ENCODE measurements around the gene TFB1M. TPM values are rescaled to one million over a fixed set of nuclear protein-coding genes. Genes with fewer than 3 reads are reported as not detected.

Gene TFB1M
- total and polyA plus RNA-seq, 2 donors (not counting 1 experiment from before 2014, with no cell fraction given) = 16.3 to 28.9 TPM

DNA sequence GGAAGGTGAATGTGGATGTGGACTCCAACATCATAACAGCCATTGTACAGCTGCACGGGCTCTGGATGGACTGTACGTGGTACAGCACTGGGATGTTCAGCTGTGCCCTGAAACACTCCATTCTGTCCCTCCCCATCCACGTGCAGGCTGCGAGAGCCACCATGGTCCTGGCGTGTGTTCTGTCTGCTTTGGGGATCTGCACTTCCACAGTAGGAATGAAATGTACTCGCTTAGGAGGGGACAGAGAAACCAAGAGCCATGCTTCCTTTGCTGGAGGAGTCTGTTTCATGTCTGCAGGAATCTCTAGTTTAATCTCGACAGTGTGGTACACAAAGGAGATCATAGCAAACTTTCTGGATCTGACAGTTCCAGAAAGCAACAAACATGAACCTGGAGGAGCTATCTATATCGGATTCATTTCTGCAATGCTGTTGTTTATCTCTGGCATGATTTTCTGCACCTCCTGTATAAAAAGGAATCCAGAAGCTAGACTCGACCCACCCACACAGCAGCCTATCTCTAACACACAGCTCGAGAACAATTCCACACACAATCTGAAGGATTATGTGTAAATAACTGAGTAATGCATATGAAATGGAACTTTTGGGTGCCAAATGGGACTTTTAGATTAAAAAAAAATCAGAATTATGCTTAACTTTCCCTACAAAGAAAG, 38.3 kb downstream of the TFB1M start:
- DNase-seq (ENCODE audit: low read depth in 2 of 2) = peak in 1 of 2 donors; percentile 63
- peak overlapping the region; percentile 22 for H3K27ac ChIP-seq (ENCODE audit: insufficient read depth, low read length)
- TF ChIP-seq, protein P1, sequence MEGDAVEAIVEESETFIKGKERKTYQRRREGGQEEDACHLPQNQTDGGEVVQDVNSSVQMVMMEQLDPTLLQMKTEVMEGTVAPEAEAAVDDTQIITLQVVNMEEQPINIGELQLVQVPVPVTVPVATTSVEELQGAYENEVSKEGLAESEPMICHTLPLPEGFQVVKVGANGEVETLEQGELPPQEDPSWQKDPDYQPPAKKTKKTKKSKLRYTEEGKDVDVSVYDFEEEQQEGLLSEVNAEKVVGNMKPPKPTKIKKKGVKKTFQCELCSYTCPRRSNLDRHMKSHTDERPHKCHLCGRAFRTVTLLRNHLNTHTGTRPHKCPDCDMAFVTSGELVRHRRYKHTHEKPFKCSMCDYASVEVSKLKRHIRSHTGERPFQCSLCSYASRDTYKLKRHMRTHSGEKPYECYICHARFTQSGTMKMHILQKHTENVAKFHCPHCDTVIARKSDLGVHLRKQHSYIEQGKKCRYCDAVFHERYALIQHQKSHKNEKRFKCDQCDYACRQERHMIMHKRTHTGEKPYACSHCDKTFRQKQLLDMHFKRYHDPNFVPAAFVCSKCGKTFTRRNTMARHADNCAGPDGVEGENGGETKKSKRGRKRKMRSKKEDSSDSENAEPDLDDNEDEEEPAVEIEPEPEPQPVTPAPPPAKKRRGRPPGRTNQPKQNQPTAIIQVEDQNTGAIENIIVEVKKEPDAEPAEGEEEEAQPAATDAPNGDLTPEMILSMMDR (conservative IDR thresholded peaks at IDR 0.05 in 1 of 2, IDR thresholded peaks at IDR 0.05 in 1 of 2; ENCODE audit: low read depth in 1 of 2, low read length in 2 of 2) = no peak
- no peak for TF ChIP-seq EZH2 (IDR thresholded peaks at IDR 0.05; ENCODE audit: low read length, missing control alignments)

DNA sequence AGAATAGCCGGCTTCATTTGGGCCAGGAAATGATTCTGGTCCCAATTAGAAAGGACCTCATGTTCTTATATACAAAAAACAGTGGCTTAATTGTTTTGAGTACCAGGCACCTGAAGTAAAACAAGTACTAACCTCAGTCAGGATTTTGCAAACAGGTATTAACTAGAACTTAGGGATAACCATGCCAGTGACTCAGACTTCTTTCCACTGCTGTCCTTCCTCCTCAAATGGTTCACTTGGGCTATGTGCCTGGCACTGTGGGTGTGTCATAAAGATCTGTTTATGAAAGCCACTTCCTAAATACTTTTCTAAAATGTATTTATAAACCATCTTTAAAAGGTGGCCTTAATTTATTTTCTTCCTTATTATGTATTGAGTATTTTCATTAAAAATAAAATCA, 39.8 kb downstream of the TFB1M start:
- no peak overlapping the region for H3K4me3 ChIP-seq (replicated peaks in 1 of 4; ENCODE audit: control extremely low read depth in 1 of 4, insufficient read depth in 1 of 4, low read depth in 3 of 4, low read length in 4 of 4)
- peaks cover 28% of the 10 kb centered on the region for H3K4me1 ChIP-seq (ENCODE audit: control insufficient read depth, extremely low read depth, insufficient read depth, low read length)
- H3K9ac ChIP-seq (ENCODE audit: insufficient read depth, low read length) = no peak overlapping the region
- no peak overlapping the region for H2AFZ ChIP-seq (ENCODE audit: low read length)
- H4K20me1 ChIP-seq (ENCODE audit: control insufficient read depth, extremely low read depth, insufficient read depth, low read length) = no peaks in the 10 kb centered on the region
- H3K27me3 ChIP-seq (ENCODE audit: control insufficient read depth, insufficient read depth, low read length) = no peaks in the 10 kb centered on the region
- H3K36me3 ChIP-seq (ENCODE audit: control insufficient read depth, insufficient read depth, low read length) = no peaks in the 10 kb centered on the region
- TF ChIP-seq, protein P1 (conservative IDR thresholded peaks at IDR 0.05 in 1 of 2, IDR thresholded peaks at IDR 0.05 in 1 of 2; ENCODE audit: low read depth in 1 of 2, low read length in 2 of 2) = no peak
- no peak for TF ChIP-seq EZH2 (IDR thresholded peaks at IDR 0.05; ENCODE audit: low read length, missing control alignments)
- peak overlapping the region; percentile 28 for H3K4me2 ChIP-seq (ENCODE audit: extremely low read depth, insufficient read depth, low read length)
- H3K79me2 ChIP-seq (ENCODE audit: control insufficient read depth, insufficient read depth, low read length) = no peaks in the 10 kb centered on the region
- peak overlapping the region; percentile 55 for H3K27ac ChIP-seq (ENCODE audit: insufficient read depth, low read length)
- peak; percentile 38 to 80 for DNase-seq (ENCODE audit: low read depth in 2 of 2)
- no peaks in the 10 kb centered on the region for H3K9me3 ChIP-seq (ENCODE audit: control insufficient read depth, insufficient read depth, low read depth, low read length)

More for the DNA sequence above, 38.3 kb downstream of the TFB1M start:
- Histone ChIP-seq H3K4me2 (ENCODE audit: extremely low read depth, insufficient read depth, low read length) (peak overlapping the region; percentile 49), H3K4me1 (ENCODE audit: control insufficient read depth, extremely low read depth, insufficient read depth, low read length) (peaks cover 28% of the 10 kb centered on the region), H3K79me2 (ENCODE audit: control insufficient read depth, insufficient read depth, low read length) (no peaks in the 10 kb centered on the region), H2AFZ (ENCODE audit: low read length) (peak overlapping the region; percentile 62), H4K20me1 (ENCODE audit: control insufficient read depth, extremely low read depth, insufficient read depth, low read length) (no peaks in the 10 kb centered on the region), H3K27me3 (ENCODE audit: control insufficient read depth, insufficient read depth, low read length) (no peaks in the 10 kb centered on the region), H3K36me3 (ENCODE audit: control insufficient read depth, insufficient read depth, low read length) (no peaks in the 10 kb centered on the region), H3K9ac (ENCODE audit: insufficient read depth, low read length) (no peak overlapping the region), H3K4me3 (replicated peaks in 1 of 4; ENCODE audit: control extremely low read depth in 1 of 4, insufficient read depth in 1 of 4, low read depth in 3 of 4, low read length in 4 of 4) (no peak overlapping the region), H3K9me3 (ENCODE audit: control insufficient read depth, insufficient read depth, low read depth, low read length) (no peaks in the 10 kb centered on the region)

DNA sequence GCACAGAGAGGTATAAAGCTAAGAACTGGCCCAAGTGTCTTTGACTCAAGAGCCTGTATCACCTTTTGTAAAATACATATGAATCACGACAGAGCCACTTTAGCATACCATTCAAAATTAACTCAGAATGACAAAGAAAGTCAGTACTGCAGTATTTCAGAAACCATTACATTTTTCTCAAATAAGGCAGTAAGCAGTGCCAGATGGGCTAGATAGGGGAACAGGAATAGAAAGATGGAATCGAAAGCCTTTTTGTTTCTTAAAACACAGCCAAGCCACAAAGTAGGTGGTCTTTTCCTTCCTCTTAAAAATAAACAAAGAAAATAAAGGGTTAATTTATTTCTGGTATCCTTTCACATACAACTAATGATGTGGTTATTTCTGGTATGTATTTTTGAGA, 40.2 kb downstream of the TFB1M start:
- Histone ChIP-seq H3K9me3 (ENCODE audit: control insufficient read depth, insufficient read depth, low read depth, low read length) (no peaks in the 10 kb centered on the region), H3K27me3 (ENCODE audit: control insufficient read depth, insufficient read depth, low read length) (no peaks in the 10 kb centered on the region), H3K27ac (ENCODE audit: insufficient read depth, low read length) (peak overlapping the region; percentile 55), H3K4me3 (replicated peaks in 1 of 4; ENCODE audit: control extremely low read depth in 1 of 4, insufficient read depth in 1 of 4, low read depth in 3 of 4, low read length in 4 of 4) (no peak overlapping the region), H3K9ac (ENCODE audit: insufficient read depth, low read length) (no peak overlapping the region), H3K79me2 (ENCODE audit: control insufficient read depth, insufficient read depth, low read length) (no peaks in the 10 kb centered on the region), H2AFZ (ENCODE audit: low read length) (no peak overlapping the region), H3K4me2 (ENCODE audit: extremely low read depth, insufficient read depth, low read length) (peak overlapping the region; percentile 28), H3K36me3 (ENCODE audit: control insufficient read depth, insufficient read depth, low read length) (no peaks in the 10 kb centered on the region), H3K4me1 (ENCODE audit: control insufficient read depth, extremely low read depth, insufficient read depth, low read length) (peaks cover 28% of the 10 kb centered on the region), H4K20me1 (ENCODE audit: control insufficient read depth, extremely low read depth, insufficient read depth, low read length) (no peaks in the 10 kb centered on the region)
- peak; percentile 14 to 70 for DNase-seq (ENCODE audit: low read depth in 2 of 2)
- TF ChIP-seq, protein P1 (conservative IDR thresholded peaks at IDR 0.05 in 1 of 2, IDR thresholded peaks at IDR 0.05 in 1 of 2; ENCODE audit: low read depth in 1 of 2, low read length in 2 of 2) = no peak
- TF ChIP-seq EZH2 (IDR thresholded peaks at IDR 0.05; ENCODE audit: low read length, missing control alignments) = no peak
